GM12872 (cell line): ENCODE data around the gene NPY2R.
A peak's percentile ranks its signal among the peaks of the same experiment; 100 is the strongest.

Experiments
- TF ChIP-seq, protein P1 (sequence below): IDR thresholded peaks from 3 replicates; pipeline ENCODE4 v1.5.1; 2011; ENCODE audit warnings: low read depth, mild to moderate bottlenecking, low read length, moderate library complexity; ENCODE audit not compliant: insufficient read depth

Gene NPY2R, protein sequence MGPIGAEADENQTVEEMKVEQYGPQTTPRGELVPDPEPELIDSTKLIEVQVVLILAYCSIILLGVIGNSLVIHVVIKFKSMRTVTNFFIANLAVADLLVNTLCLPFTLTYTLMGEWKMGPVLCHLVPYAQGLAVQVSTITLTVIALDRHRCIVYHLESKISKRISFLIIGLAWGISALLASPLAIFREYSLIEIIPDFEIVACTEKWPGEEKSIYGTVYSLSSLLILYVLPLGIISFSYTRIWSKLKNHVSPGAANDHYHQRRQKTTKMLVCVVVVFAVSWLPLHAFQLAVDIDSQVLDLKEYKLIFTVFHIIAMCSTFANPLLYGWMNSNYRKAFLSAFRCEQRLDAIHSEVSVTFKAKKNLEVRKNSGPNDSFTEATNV

DNA sequence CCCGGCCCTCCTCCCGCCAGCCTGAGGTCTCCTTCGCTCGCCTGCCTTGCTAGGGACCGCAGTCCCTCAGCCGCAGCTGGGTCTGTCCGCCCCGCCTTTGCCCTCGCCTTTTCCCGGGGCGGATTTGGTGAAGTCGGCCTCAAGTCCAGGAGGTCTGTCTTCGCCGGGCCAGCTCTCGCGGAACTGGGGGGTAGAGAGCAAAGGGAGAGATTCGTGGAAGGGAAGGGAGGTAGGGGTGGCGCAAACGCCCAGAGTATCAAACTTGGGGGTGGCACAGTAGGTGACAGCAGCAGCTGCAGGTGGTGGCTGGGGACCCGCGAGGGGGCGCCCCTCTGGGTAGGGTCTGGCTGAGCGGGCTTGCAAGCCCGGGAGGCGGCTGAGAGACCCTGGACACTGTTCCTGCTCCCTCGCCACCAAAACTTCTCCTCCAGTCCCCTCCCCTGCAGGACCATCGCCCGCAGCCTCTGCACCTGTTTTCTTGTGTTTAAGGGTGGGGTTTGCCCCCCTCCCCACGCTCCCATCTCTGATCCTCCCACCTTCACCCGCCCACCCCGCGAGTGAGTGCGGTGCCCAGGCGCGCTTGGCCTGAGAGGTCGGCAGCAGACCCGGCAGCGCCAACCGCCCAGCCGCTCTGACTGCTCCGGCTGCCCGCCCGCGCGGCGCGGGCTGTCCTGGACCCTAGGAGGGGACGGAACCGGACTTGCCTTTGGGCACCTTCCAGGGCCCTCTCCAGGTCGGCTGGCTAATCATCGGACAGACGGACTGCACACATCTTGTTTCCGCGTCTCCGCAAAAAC lies at the start of gene NPY2R:
NPY2R (plus strand) TSS at position 379 of the 797 bp plus-strand sequence. CDS start 5,304 bp downstream, outside the sequence.
- TF ChIP-seq, protein P1, sequence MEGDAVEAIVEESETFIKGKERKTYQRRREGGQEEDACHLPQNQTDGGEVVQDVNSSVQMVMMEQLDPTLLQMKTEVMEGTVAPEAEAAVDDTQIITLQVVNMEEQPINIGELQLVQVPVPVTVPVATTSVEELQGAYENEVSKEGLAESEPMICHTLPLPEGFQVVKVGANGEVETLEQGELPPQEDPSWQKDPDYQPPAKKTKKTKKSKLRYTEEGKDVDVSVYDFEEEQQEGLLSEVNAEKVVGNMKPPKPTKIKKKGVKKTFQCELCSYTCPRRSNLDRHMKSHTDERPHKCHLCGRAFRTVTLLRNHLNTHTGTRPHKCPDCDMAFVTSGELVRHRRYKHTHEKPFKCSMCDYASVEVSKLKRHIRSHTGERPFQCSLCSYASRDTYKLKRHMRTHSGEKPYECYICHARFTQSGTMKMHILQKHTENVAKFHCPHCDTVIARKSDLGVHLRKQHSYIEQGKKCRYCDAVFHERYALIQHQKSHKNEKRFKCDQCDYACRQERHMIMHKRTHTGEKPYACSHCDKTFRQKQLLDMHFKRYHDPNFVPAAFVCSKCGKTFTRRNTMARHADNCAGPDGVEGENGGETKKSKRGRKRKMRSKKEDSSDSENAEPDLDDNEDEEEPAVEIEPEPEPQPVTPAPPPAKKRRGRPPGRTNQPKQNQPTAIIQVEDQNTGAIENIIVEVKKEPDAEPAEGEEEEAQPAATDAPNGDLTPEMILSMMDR: 0 out of 3 replicates have a peak, but pooled peaks have one; percentile 8

GRCh38 chr4:155161357-155161756 lies 47.1 kb upstream of the NPY2R start:
- TF ChIP-seq, protein P1: no peak

DNA sequence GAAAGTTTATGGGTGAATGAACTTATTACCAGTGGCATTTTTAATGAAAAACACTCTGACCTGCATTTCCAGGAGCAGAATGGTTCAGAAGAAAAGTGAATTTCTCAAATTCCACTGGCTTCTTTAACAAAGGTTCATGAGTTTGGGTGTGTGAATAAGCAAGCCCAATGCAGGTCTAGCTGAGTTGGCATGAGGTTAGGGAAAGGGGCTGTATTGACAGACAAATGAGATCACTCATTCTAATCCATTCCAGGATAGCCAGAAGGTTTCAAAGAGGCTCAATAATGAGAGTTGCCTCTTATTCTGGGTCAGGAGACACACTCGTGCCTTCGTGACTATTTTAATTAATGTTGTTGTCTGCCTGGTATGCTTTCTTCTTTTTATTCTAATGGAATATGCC lies 43.7 kb upstream of the NPY2R start:
- TF ChIP-seq, protein P1: no peak

DNA sequence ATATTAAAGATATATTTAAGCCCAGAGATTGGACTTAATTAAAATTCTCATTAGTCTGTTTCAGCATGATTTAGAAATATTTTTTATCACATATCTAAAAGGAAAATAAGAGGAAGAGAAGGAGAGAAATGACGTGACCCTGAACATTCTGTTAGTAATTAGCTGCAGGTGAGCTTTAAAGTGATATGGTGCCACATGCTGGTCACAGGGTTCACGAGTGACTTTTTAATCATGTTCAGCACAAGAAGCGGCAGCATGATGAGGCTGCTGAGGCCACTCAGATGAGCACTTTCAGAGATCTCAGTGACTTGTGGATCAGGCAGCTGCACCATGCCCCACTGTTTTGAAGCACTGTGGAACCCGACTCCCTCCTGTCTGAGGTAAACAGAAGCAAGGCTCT lies 37.9 kb upstream of the NPY2R start:
- TF ChIP-seq, protein P1: no peak

DNA sequence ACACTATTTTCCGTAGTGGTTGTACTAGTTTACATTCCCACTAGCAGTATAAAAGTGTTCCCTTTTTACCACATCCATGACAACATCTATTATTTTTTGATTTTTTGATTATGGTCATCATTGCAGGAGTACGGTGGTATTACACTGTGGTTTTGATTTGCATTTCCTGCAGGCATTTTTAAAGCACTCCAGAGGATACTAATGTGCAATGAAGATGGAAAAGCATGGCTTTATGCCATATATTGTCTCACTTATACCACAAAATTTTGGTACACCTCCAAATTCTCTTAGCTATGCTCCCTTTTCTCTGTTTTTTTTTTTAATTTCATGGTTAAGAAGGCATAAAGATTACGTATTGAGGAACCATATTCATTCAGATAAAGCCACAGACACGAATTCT lies 35.1 kb upstream of the NPY2R start:
- TF ChIP-seq, protein P1: no peak

DNA sequence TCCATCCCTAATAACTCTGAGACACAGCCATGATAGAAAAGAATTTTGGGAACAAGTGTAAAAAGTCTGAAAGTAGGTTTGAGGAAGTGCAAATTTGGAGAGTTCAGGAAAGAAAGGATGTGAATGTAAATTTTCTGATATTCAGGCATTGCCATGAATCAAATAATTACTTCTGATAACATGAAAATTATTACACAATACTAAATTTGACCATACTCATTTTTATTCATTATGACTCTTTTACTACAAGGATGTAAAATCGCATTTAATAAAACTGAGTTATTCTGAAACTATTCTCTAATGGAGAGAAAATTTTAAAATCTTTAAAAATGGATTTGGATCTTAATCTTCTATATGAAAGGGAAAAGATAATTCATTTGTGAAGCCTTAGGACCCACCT lies 33.8 kb upstream of the NPY2R start:
- TF ChIP-seq, protein P1: no peak

GRCh38 chr4:155179216-155179615 lies 29.2 kb upstream of the NPY2R start:
- TF ChIP-seq, protein P1: no peak
